Measurements from ENCODE around the gene BRPF1. TPM values are rescaled to one million over a fixed set of nuclear protein-coding genes. Genes with fewer than 3 reads are reported as not detected.

The BRPF1 gene
- total RNA-seq, 1 donor from 2014 or later, result 12.1 TPM

DNA sequence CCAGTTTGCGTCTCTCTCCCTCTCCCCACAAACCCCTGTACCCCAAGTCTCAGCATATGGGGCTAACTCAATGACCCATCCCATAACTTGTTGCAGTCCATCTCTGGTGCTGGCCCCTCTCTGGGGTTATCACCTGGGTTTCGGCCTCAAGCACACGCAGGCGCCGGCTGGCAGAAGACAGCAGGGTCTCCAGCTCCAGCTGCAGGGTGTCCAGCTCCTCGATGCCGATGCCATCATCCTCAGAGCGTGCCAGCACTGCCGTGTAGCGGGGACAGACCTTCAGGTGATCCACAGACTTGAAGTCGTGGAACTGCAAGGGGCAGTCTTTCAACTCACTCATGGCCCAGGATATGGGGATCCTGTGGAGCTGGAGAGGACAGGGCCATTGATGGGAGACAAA is 59.6 kb downstream of the BRPF1 start:
- Histone ChIP-seq H3K27me3 (no peaks in the 10 kb centered on the region), H3K9ac (no peak overlapping the region), H3K4me3 (no peak overlapping the region), H2AFZ (replicated peaks) (no peak overlapping the region), H3K36me3 (peaks cover 5% of the 10 kb centered on the region), H3K4me2 (peak overlapping the region; percentile 92), H3K9me3 (ENCODE audit: low read depth) (no peaks in the 10 kb centered on the region), H3K27ac (no peak overlapping the region), H3K4me1 (peaks cover 11% of the 10 kb centered on the region), H3K79me2 (ENCODE audit: low read depth) (peaks cover 48% of the 10 kb centered on the region), H4K20me1 (ENCODE audit: low read depth) (peaks cover 14% of the 10 kb centered on the region), H3F3A (ENCODE audit: low read depth) (peaks cover 29% of the 10 kb centered on the region)
- peaks cover 25% of the 10 kb centered on the region for H3K36me3 Mint-ChIP-seq
- H3K9me3 Mint-ChIP-seq, result no peaks in the 10 kb centered on the region
- peaks cover 7% of the 10 kb centered on the region for H3K27me3 Mint-ChIP-seq (ENCODE audit: insufficient read depth, low read depth)
- peaks cover 21% of the 10 kb centered on the region for H3K4me1 Mint-ChIP-seq
- TF ChIP-seq EZH2 (IDR thresholded peaks at IDR 0.05), result no peak
- TF ChIP-seq, protein P1, sequence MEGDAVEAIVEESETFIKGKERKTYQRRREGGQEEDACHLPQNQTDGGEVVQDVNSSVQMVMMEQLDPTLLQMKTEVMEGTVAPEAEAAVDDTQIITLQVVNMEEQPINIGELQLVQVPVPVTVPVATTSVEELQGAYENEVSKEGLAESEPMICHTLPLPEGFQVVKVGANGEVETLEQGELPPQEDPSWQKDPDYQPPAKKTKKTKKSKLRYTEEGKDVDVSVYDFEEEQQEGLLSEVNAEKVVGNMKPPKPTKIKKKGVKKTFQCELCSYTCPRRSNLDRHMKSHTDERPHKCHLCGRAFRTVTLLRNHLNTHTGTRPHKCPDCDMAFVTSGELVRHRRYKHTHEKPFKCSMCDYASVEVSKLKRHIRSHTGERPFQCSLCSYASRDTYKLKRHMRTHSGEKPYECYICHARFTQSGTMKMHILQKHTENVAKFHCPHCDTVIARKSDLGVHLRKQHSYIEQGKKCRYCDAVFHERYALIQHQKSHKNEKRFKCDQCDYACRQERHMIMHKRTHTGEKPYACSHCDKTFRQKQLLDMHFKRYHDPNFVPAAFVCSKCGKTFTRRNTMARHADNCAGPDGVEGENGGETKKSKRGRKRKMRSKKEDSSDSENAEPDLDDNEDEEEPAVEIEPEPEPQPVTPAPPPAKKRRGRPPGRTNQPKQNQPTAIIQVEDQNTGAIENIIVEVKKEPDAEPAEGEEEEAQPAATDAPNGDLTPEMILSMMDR (IDR thresholded peaks at IDR 0.05), result no peak
- TF ChIP-seq EZH2phosphoT487 (IDR thresholded peaks at IDR 0.05), result no peak
- peak overlapping the region; percentile 74 for H3K27ac Mint-ChIP-seq
- DNase-seq (ENCODE audit: low spot score), result no peak
- peak overlapping the region; percentile 96 for H3K4me3 Mint-ChIP-seq

DNA sequence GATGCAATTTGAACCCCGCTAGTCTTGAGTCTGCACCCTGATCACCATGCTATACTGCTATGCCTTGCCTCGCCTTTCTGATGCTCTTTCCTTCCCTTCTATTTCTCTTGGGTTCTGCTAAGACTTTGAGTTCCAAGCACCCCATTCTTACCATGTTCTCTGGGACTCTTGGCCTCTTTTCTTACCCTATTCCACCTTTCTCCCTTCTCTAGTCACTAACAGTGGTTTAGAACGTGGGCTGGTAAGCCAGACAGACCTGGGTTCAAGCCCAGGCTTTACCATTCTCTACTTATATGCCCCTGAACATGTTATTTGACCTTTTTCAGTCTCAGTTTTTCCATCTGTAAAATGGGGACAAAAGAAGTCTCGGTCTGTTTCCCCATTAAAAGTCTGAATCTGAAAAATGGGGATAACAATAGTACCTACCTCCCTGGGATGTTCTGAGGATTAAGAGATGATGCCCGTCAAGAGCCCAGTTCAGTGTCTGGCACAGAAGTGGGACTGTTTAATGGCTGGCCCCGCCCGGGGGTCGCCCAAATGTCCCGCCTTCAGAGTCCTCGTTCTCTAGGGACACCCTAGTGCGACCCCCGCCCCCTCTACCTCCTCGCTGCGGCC is 60.4 kb downstream of the BRPF1 start:
- peaks cover 7% of the 10 kb centered on the region for H3K27me3 Mint-ChIP-seq (ENCODE audit: insufficient read depth, low read depth)
- H3K36me3 Mint-ChIP-seq, result peaks cover 25% of the 10 kb centered on the region
- H3K4me1 ChIP-seq, result peaks cover 11% of the 10 kb centered on the region
- H3F3A ChIP-seq (ENCODE audit: low read depth), result peaks cover 26% of the 10 kb centered on the region
- H4K20me1 ChIP-seq (ENCODE audit: low read depth), result peaks cover 14% of the 10 kb centered on the region
- peak overlapping the region; percentile 100 for H3K9ac ChIP-seq
- H3K27ac ChIP-seq, result peak overlapping the region; percentile 100
- no peaks in the 10 kb centered on the region for H3K9me3 ChIP-seq (ENCODE audit: low read depth)
- H3K79me2 ChIP-seq (ENCODE audit: low read depth), result peaks cover 56% of the 10 kb centered on the region
- peak overlapping the region; percentile 87 for H2AFZ ChIP-seq (replicated peaks)
- peaks cover 21% of the 10 kb centered on the region for H3K4me1 Mint-ChIP-seq
- no peaks in the 10 kb centered on the region for H3K9me3 Mint-ChIP-seq
- TF ChIP-seq, protein P1 (IDR thresholded peaks at IDR 0.05), result no peak
- TF ChIP-seq EZH2phosphoT487 (IDR thresholded peaks at IDR 0.05) (no peak), EZH2 (IDR thresholded peaks at IDR 0.05) (no peak)
- peak overlapping the region; percentile 93 for H3K4me3 ChIP-seq
- H3K27ac Mint-ChIP-seq, result peak overlapping the region; percentile 100
- DNase-seq (ENCODE audit: low spot score), result no peak
- H3K4me2 ChIP-seq, result peak overlapping the region; percentile 92
- H3K36me3 ChIP-seq, result no peaks in the 10 kb centered on the region
- no peaks in the 10 kb centered on the region for H3K27me3 ChIP-seq
- H3K4me3 Mint-ChIP-seq, result peak overlapping the region; percentile 96

DNA sequence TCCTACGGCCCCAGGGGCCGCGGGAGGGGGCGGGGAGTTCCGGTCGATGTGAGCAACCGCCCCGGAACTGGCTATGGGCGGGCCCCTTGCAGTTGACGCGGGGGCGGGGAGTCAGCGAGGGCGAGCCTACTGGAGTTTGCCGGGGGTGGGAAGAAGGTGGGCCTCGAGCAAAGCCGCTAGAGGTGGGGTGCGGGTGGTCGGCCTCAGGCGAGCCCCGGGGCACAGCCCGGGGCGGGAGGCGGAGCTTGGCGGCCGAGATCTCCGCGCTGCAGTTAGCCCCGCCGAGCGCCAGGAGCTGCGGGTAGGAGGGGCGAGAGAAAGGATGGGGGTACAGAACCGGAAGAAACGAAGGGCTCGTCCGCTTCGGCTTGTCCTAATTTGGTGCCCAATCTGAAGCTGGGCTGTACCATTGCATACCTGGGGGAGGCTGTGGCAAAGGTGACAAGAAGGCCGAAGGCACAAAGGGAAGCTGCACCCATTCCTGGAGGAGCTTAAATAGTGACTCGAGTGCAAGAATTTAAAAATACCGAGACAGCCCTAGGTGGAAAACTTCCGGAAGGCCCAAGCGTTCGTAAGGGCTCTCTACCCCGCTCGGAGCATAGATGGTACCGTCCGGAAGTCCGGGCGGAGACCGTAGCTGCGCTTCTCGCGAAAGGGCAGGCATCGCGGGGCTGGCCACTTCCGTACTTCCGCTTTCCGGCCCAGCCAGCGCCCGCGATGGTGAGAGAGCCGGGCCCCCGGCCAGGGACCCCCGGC is 61.0 kb downstream of the BRPF1 start, which contains the start of the genes ARPC4 and TADA3:
Gene ARPC4 (plus strand): TSS at position 678 of the 756 bp plus-strand sequence. CDS start 40 bp downstream, at position 718.
Gene TADA3 (minus strand): TSS at position 69 of the 756 bp plus-strand sequence. CDS start 1,007 bp downstream, outside the sequence.
- H2AFZ ChIP-seq (replicated peaks), result peak within 1 kb of the TSS; percentile 87
- peak; percentile 36 for TF ChIP-seq EZH2 (IDR thresholded peaks at IDR 0.05)
- TF ChIP-seq, protein P1 (IDR thresholded peaks at IDR 0.05), result no peak
- H3K4me3 Mint-ChIP-seq, result peak within 1 kb of the TSS; percentile 96
- H3K9me3 ChIP-seq (ENCODE audit: low read depth), result no peaks in the 10 kb centered on the region
- H3K9ac ChIP-seq, result peak within 1 kb of the TSS; percentile 100
- peak within 1 kb of the TSS; percentile 93 for H3K4me3 ChIP-seq
- no peaks in the 10 kb centered on the region for H3K9me3 Mint-ChIP-seq
- H3K27ac Mint-ChIP-seq, result peak within 1 kb of the TSS; percentile 100
- peak within 1 kb of the TSS; percentile 92 for H3K4me2 ChIP-seq
- H3K36me3 Mint-ChIP-seq, result peaks cover 21% of the 10 kb centered on the region
- H3F3A ChIP-seq (ENCODE audit: low read depth), result peaks cover 26% of the 10 kb centered on the region
- H3K27me3 ChIP-seq, result no peaks in the 10 kb centered on the region
- peaks cover 21% of the 10 kb centered on the region for H3K4me1 Mint-ChIP-seq
- DNase-seq (ENCODE audit: low spot score), result peak; percentile 97
- H3K4me1 ChIP-seq, result peaks cover 11% of the 10 kb centered on the region
- H3K36me3 ChIP-seq, result no peaks in the 10 kb centered on the region
- H3K79me2 ChIP-seq (ENCODE audit: low read depth), result peaks cover 63% of the 10 kb centered on the region
- peak within 1 kb of the TSS; percentile 100 for H3K27ac ChIP-seq
- peaks cover 7% of the 10 kb centered on the region for H3K27me3 Mint-ChIP-seq (ENCODE audit: insufficient read depth, low read depth)
- H4K20me1 ChIP-seq (ENCODE audit: low read depth), result peaks cover 14% of the 10 kb centered on the region
